HCT116 (cell line): Measurements from ENCODE around the gene FOXO3B. TPM values are rescaled to one million over a fixed set of nuclear protein-coding genes. Genes with fewer than 3 reads are reported as not detected.
A peak's percentile ranks its signal among the peaks of the same experiment; 100 is the strongest.
"Not testable (repeated sequence)": the region's sequence is repeated elsewhere in the genome, so short reads cannot be mapped to it uniquely, and the experiment has no call there.

Experiments used
- ATAC-seq: fragments of 200-7000 bp; cut with Tn5 transposase; 2 replicates; pipeline ENCODE4 v1.9.1; 2020; ENCODE audit warnings: mild to moderate bottlenecking, moderate library complexity
- BruUV-seq: library from RNA; stranded (reverse); fragments of 400-500 nt; replicated peaks from 2 replicates; lab custom pipeline; 2021; lab: Mats Ljungman, UMichigan
- CTCF ChIA-PET: fragments of 300-600 bp; sonication (Branson Sonifier 250); formaldehyde crosslinking; loops from one replicate; lab custom pipeline; 2021; ENCODE audit warnings: antibody characterized with exemption; lab: Charles Lee
- POLR2A ChIA-PET: fragments of 300-600, 350-600 bp; sonication (Branson Sonifier 250); formaldehyde crosslinking; loops from one replicate; lab custom pipeline; 2021; ENCODE audit warnings: antibody characterized with exemption; lab: Charles Lee
- RAD21 ChIA-PET, 2 experiments: fragments of 300-600 bp; sonication (Branson Sonifier 250); formaldehyde crosslinking; loops; one replicate each; lab custom pipeline; 2023; ENCODE audit warnings: low total read pairs in 2 of 2; ENCODE audit not compliant: uncharacterized antibody in 2 of 2, unreplicated experiment in 2 of 2, low non-redundant PET in 1 of 2; lab: Charles Lee
- DNase-seq: peaks from one replicate; pipeline ENCODE4 v3.0.0-alpha.2; 2010; ENCODE audit warnings: low read depth, low spot score
- H2AFZ ChIP-seq: fragments of 200-600 bp; shearing (Covaris generic), sonication (generic); 2 replicates; pipeline ENCODE4 v1.6.1; 2017; ENCODE audit warnings: low read depth, mixed run types, mixed read lengths, antibody characterized with exemption, low read length; ENCODE audit not compliant: poor library complexity, severe bottlenecking
- H3K27ac ChIP-seq: 2 replicates; pipeline ENCODE4 v1.5.1; 2012; ENCODE audit warnings: low read depth, low read length
- H3K27me3 ChIP-seq: fragments of 200-600 bp; sonication (generic); 2 replicates; pipeline ENCODE4 v1.6.1; 2016; ENCODE audit warnings: mixed run types, low read length, mixed read lengths; ENCODE audit not compliant: insufficient read depth
- H3K36me3 ChIP-seq, 2 experiments: fragments of 200-500 bp in 1 of 2; fragments of 200-600 bp in 1 of 2; sonication (Bioruptor generic) in 1 of 2; sonication (generic) in 1 of 2; 2 replicates each; pipeline versions ENCODE4 v1.5.1 to v1.6.1; 2014 to 2016; ENCODE audit warnings: low read length in 2 of 2, inconsistent platforms in 1 of 2, mixed read lengths in 1 of 2, mixed run types in 1 of 2; ENCODE audit not compliant: insufficient read depth in 2 of 2, control insufficient read depth in 1 of 2
- H3K4me1 ChIP-seq, 2 experiments: fragments of 200-600 bp in 1 of 2; sonication (generic) in 1 of 2; 2 replicates each; pipeline versions ENCODE4 v1.5.1 to v1.6.1; 2012 to 2017; ENCODE audit warnings: low read length in 2 of 2, inconsistent platforms in 1 of 2, mild to moderate bottlenecking in 1 of 2, mixed read lengths in 1 of 2, mixed run types in 1 of 2, moderate library complexity in 1 of 2; ENCODE audit not compliant: insufficient read depth in 2 of 2, control insufficient read depth in 1 of 2
- H3K4me2 ChIP-seq: fragments of 200-600 bp; sonication (generic); 2 replicates; pipeline ENCODE4 v1.6.1; 2017; ENCODE audit warnings: mixed run types, low read length, mixed read lengths
- H3K4me3 ChIP-seq, 2 experiments: fragments of 200-600 bp in 1 of 2; sonication (generic) in 1 of 2; replicated peaks in 1 of 2; 2 replicates each; pipeline ENCODE4 v1.5.1; 2011 to 2016; ENCODE audit warnings: low read length in 2 of 2, control low read depth in 1 of 2, low read depth in 1 of 2, mild to moderate bottlenecking in 1 of 2, mixed read lengths in 1 of 2, mixed run types in 1 of 2
- H3K79me2 ChIP-seq: fragments of 200-600 bp; sonication (generic); 2 replicates; pipeline ENCODE4 v1.6.1; 2017; ENCODE audit warnings: mild to moderate bottlenecking, mixed run types, low read length, moderate library complexity, mixed read lengths; ENCODE audit not compliant: insufficient read depth
- H3K9ac ChIP-seq: fragments of 200-600 bp; sonication (generic); 2 replicates; pipeline ENCODE4 v1.6.1; 2016; ENCODE audit warnings: low read length, mixed read lengths
- H3K9me2 ChIP-seq: fragments of 200-600 bp; sonication (generic), shearing (Covaris generic); 2 replicates; pipeline ENCODE4 v1.6.1; 2017; ENCODE audit warnings: mixed run types, mild to moderate bottlenecking, moderate library complexity; ENCODE audit not compliant: insufficient read depth
- H3K9me3 ChIP-seq, 2 experiments: fragments of 200-500 bp in 1 of 2; fragments of 200-600 bp in 1 of 2; sonication (Bioruptor generic) in 1 of 2; sonication (generic) in 1 of 2; 2 replicates each; pipeline ENCODE4 v1.6.1; 2014 to 2017; ENCODE audit warnings: low read length in 2 of 2, mixed read lengths in 2 of 2, inconsistent platforms in 1 of 2, low read depth in 1 of 2, mild to moderate bottlenecking in 1 of 2, mixed run types in 1 of 2, moderate library complexity in 1 of 2; ENCODE audit not compliant: control insufficient read depth in 1 of 2, insufficient read depth in 1 of 2
- H4K20me1 ChIP-seq: fragments of 200-600 bp; sonication (generic), shearing (Covaris generic); 2 replicates; pipeline ENCODE4 v1.6.1; 2017; ENCODE audit warnings: mixed run types, mild to moderate bottlenecking, moderate library complexity; ENCODE audit not compliant: insufficient read depth
- CTCF ChIP-seq, 3 experiments: fragments of 200-600 bp in 1 of 3; sonication (generic) in 1 of 3; IDR thresholded peaks in 2 of 3; conservative IDR thresholded peaks in 1 of 3; 2 replicates each; pipeline ENCODE4 v1.5.1; 2012 to 2017; ENCODE audit warnings: low read depth in 2 of 3, low read length in 2 of 3, antibody characterized with exemption in 1 of 3, borderline replicate concordance in 1 of 3, control low read depth in 1 of 3, mild to moderate bottlenecking in 1 of 3, mixed read lengths in 1 of 3, mixed run types in 1 of 3, moderate library complexity in 1 of 3; ENCODE audit not compliant: insufficient read depth in 1 of 3
- RAD21 ChIP-seq: IDR thresholded peaks from 2 replicates; pipeline ENCODE4 v1.6.1; 2012; ENCODE audit warnings: low read depth, mild to moderate bottlenecking
- intact Hi-C: fragments of 100-400 bp; cut with micrococcal nuclease; formaldehyde crosslinking; loops from 2 replicates; pipeline ENCODE4 v1.10.0; 2022
- total RNA-seq: library from RNA; stranded (reverse); gene quantifications from one replicate; pipeline ENCODE4 v1.2.1, GENCODE V29; 2021; ENCODE audit not compliant: unreplicated experiment

Gene FOXO3B
- total RNA-seq, 1 experiment from 2014 or later, result 3.1 TPM

GRCh38 chr17:18712354-18712999 is 30.4 kb upstream of the FOXO3B start:
- H3K4me2 ChIP-seq, result 0 out of 2 replicates have a peak overlapping the region, but pooled peaks have one; percentile 18
- ATAC-seq, result peak; percentile 90
- H3K79me2 ChIP-seq, H3K36me3 ChIP-seq, POLR2A ChIA-PET, RAD21 ChIA-PET, intact Hi-C loops, H3K9ac ChIP-seq, H3K9me3 ChIP-seq, H3K4me1 ChIP-seq, H3K9me2 ChIP-seq, H3K4me3 ChIP-seq, H3K27ac ChIP-seq, BruUV-seq, H4K20me1 ChIP-seq, CTCF ChIA-PET, H2AFZ ChIP-seq, H3K27me3 ChIP-seq: not testable (repeated sequence)
- TF ChIP-seq RAD21 (peak; percentile 61), CTCF (IDR thresholded peaks at IDR 0.05 in 2 of 3, conservative IDR thresholded peaks at IDR 0.05 in 1 of 3; ENCODE audit: borderline replicate concordance in 1 of 3, insufficient read depth in 1 of 3, low read depth in 2 of 3, low read length in 2 of 3) (peak; percentile 36 to 42 (median 41); a peak in 5 of 6 replicates)
- peak; percentile 28 for DNase-seq

GRCh38 chr17:18708215-18708614 is 26.1 kb upstream of the FOXO3B start:
- H3K9ac ChIP-seq, H3K36me3 ChIP-seq, H3K4me3 ChIP-seq, H2AFZ ChIP-seq, CTCF ChIA-PET, POLR2A ChIA-PET, intact Hi-C loops, DNase-seq, ATAC-seq, H3K9me3 ChIP-seq, H3K4me2 ChIP-seq, H3K79me2 ChIP-seq, H3K27ac ChIP-seq, H3K9me2 ChIP-seq, BruUV-seq, H4K20me1 ChIP-seq, RAD21 ChIA-PET, H3K4me1 ChIP-seq, H3K27me3 ChIP-seq: not testable (repeated sequence)

- H3K27ac ChIP-seq, H3K4me2 ChIP-seq, H3K9me2 ChIP-seq, POLR2A ChIA-PET, H3K9ac ChIP-seq, H4K20me1 ChIP-seq, BruUV-seq, H3K27me3 ChIP-seq, RAD21 ChIA-PET, H3K4me1 ChIP-seq, intact Hi-C loops, H3K79me2 ChIP-seq, H3K9me3 ChIP-seq, H3K36me3 ChIP-seq, H3K4me3 ChIP-seq, H2AFZ ChIP-seq, DNase-seq, ATAC-seq, CTCF ChIA-PET: not testable (repeated sequence)
Observed at GRCh38 chr17:18705955-18706354, 23.8 kb upstream of the FOXO3B start.

- DNase-seq, H3K4me1 ChIP-seq, CTCF ChIA-PET, H3K79me2 ChIP-seq, POLR2A ChIA-PET, RAD21 ChIA-PET, intact Hi-C loops, H3K9me2 ChIP-seq, ATAC-seq, H3K36me3 ChIP-seq, H3K27me3 ChIP-seq, H4K20me1 ChIP-seq, H3K27ac ChIP-seq, H3K9me3 ChIP-seq, BruUV-seq: not testable (repeated sequence)
- Histone ChIP-seq H3K4me3 (peak overlapping the region; percentile 50 to 58), H2AFZ (peak overlapping the region; percentile 78), H3K4me2 (peak overlapping the region; percentile 69), H3K9ac (peak overlapping the region; percentile 57)
Observed at GRCh38 chr17:18698473-18699103, 16.5 kb upstream of the FOXO3B start.
